Measurements from ENCODE around the gene GLIPR1L1.
A peak's percentile ranks its signal among the peaks of the same experiment; 100 is the strongest.

The GLIPR1L1 gene

DNA sequence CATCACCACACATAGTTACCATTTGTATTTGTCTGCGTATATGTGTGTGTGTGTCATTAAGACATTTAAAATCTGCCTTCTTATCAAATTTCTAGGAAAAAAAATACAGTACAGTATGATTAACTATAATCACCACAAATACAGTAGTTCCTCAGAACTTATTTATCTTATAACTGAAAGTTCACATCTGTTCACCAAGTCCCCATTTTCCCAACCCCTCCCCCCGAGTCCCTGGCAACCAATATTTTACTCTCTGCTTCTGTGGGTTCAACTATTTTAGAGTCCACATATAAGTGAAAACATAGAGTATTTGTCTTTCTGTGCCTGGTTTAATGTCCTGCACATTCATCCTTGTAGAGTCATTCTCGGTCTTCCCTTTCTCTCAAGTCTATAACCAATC lies 16.7 kb upstream of the GLIPR1L1 start:
- H3K4me3 ChIP-seq (ENCODE audit: low read depth, low read length), result no peak overlapping the region
- TF ChIP-seq, protein P1, sequence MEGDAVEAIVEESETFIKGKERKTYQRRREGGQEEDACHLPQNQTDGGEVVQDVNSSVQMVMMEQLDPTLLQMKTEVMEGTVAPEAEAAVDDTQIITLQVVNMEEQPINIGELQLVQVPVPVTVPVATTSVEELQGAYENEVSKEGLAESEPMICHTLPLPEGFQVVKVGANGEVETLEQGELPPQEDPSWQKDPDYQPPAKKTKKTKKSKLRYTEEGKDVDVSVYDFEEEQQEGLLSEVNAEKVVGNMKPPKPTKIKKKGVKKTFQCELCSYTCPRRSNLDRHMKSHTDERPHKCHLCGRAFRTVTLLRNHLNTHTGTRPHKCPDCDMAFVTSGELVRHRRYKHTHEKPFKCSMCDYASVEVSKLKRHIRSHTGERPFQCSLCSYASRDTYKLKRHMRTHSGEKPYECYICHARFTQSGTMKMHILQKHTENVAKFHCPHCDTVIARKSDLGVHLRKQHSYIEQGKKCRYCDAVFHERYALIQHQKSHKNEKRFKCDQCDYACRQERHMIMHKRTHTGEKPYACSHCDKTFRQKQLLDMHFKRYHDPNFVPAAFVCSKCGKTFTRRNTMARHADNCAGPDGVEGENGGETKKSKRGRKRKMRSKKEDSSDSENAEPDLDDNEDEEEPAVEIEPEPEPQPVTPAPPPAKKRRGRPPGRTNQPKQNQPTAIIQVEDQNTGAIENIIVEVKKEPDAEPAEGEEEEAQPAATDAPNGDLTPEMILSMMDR (IDR thresholded peaks at IDR 0.05; ENCODE audit: low read depth, low read length, missing control alignments), result no peak
- no peak for DNase-seq (ENCODE audit: low read depth)
- in situ Hi-C loops (cut with HindIII; ENCODE audit: low sequenced_read_pairs), result no loop called here

DNA sequence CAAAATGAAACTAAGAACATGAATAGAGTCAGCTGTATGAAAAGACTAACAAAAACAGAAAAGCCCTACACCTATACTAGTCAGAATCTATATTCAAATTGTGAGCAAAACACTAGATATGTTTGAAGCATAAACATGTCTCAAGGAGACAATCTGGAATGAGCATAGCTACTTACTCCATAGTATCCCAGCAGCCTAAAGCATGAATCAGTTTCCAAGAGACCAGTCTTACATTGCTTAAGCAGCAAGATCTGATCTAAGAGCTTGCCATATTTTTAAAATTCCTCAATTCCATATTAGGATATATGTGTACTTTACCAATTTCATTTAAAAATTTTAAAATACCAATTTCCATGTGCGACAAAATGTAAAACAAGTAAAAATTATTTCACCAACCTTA lies 12.0 kb upstream of the GLIPR1L1 start:
- in situ Hi-C loops (cut with HindIII; ENCODE audit: low sequenced_read_pairs), result no loop called here
- no peak for DNase-seq (ENCODE audit: low read depth)
- TF ChIP-seq, protein P1 (IDR thresholded peaks at IDR 0.05; ENCODE audit: low read depth, low read length, missing control alignments), result no peak
- no peak overlapping the region for H3K4me3 ChIP-seq (ENCODE audit: low read depth, low read length)

DNA sequence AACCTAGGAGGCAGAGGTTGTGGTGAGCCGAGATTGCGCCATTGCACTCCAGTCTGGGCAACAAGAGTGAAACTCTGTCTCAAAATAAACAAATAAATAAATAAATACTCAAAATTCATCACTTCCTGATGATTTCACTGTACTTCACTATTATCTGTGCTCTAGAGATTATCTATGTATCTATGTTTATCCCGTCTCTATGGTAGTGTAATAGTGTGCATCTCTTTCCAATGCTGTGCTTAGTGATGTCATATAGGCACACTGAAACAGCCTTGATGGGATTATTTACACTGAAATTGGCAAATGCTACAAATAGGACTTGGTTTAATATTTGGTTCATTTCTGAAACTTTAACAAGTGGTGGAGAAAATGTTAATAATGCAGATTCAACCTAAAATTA lies 10.8 kb upstream of the GLIPR1L1 start:
- no peak overlapping the region for H3K4me3 ChIP-seq (ENCODE audit: low read depth, low read length)
- TF ChIP-seq, protein P1 (IDR thresholded peaks at IDR 0.05; ENCODE audit: low read depth, low read length, missing control alignments), result no peak
- in situ Hi-C loops (cut with HindIII; ENCODE audit: low sequenced_read_pairs), result no loop called here
- no peak for DNase-seq (ENCODE audit: low read depth)

DNA sequence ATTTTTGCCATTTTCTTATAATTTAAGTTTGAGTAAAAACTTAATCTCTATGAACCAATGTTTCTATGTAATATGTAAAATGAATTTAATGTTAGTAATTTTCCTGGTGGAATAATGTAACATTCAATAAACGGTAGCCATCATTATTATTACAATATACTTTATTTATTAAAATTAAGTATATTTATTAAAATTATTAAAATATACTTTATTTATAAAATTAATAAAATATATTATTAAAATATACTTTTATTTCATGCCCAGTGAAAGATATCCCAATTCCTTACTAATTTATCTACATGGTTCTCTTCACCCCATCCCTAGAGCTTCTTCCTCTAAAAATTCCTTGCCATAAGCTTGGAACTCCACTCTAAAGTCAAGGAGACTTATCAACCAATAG lies 6.8 kb upstream of the GLIPR1L1 start:
- no peak for DNase-seq (ENCODE audit: low read depth)
- no peak overlapping the region for H3K4me3 ChIP-seq (ENCODE audit: low read depth, low read length)
- TF ChIP-seq, protein P1 (IDR thresholded peaks at IDR 0.05; ENCODE audit: low read depth, low read length, missing control alignments), result no peak
- in situ Hi-C loops (cut with HindIII; ENCODE audit: low sequenced_read_pairs), result no loop called here

DNA sequence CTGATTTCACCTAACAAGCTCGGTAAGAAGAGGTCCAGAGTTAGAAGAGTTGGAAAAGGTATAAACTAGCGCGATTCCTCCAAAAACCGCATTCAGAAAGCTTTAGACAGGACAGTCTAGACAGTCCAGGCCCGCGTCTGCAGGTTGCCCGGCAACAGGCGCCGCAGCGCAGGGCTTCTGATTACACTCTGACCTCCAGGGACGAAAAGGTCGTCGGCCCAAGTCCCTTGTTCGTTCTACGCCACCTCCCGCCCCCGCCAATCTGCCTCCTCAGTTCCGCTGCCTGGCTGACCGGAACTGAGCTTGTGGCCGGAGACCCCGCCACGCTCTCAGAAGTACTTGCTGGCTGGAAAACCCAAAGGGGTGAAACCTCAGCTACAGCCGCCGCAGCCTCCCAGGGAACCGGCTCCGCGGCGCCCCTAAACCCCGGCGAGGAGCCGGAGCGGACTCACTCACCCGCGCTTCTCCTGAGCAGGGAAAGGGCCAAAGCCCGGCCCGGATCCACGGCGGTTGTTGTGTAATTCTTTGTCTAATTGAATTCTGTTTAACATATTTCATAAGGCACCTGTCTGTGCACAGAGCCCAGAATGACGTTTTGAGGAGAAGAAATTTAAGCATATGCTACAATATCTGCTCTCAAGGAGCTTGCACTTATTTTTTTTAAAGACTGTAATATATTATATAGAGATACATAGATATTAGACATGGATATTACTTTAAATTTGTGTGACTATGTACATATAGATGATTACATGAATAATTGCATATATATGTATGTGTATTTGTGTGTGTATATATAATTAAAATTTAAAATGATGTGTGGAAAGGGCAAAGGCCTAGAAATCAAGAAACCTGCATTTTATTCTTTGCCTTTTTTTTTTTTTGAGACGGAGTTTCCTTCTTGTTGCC lies 4.3 kb upstream of the GLIPR1L1 start, which contains the start of gene CAPS2:
CAPS2 (minus strand) TSS at position 407 of the 909 bp plus-strand sequence. CDS start 3,826 bp downstream, outside the sequence.
- in situ Hi-C loops (cut with HindIII; ENCODE audit: low sequenced_read_pairs), result no loop called here
- peak within 1 kb of the TSS; percentile 66 for H3K4me3 ChIP-seq (ENCODE audit: low read depth, low read length)
- peak; percentile 69 for DNase-seq (ENCODE audit: low read depth)
- TF ChIP-seq, protein P1 (IDR thresholded peaks at IDR 0.05; ENCODE audit: low read depth, low read length, missing control alignments), result no peak

DNA sequence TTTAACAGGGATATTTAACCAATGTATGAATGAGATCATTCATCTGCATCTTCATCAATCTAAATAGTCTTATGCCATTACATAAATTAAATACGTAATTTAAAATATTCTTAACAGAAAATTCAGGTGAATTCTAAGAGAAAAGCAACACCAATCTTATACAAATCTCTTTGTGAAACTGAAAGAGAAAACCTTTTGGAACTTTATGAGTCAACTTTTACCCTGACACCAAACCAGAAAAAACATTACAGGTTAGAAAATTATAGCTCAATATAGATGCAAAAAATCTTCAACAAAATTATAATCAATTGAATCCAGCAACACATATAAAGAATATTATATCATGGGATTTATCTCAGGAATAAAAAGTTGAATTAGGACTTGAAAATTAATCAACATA lies 3.4 kb downstream of the GLIPR1L1 start:
- in situ Hi-C loops (cut with HindIII; ENCODE audit: low sequenced_read_pairs), result no loop called here
- TF ChIP-seq, protein P1 (IDR thresholded peaks at IDR 0.05; ENCODE audit: low read depth, low read length, missing control alignments), result no peak

More for the DNA sequence above, 3.4 kb downstream of the GLIPR1L1 start:
- DNase-seq (ENCODE audit: low read depth), result no peak
- H3K4me3 ChIP-seq (ENCODE audit: low read depth, low read length), result no peak overlapping the region
